HEK293 (cell line): Measurements from ENCODE around the gene TADA2B.

Experiments used
- CTCF ChIA-PET: fragments of 350-600 bp; formaldehyde crosslinking; extraction: SDS; loops from one replicate; lab custom pipeline; 2021; ENCODE audit warnings: antibody characterized with exemption; lab: Yijun Ruan, JAX
- POLR2A ChIA-PET: fragments of 300-600 bp; formaldehyde crosslinking; extraction: SDS; loops from one replicate; lab custom pipeline; 2020; ENCODE audit warnings: antibody characterized with exemption, inconsistent platforms; lab: Yijun Ruan, JAX
- H3K27ac ChIP-seq: fragments of 200-500 bp; sonication (Bioruptor generic); 2 replicates; pipeline ENCODE4 v1.5.1; 2014; ENCODE audit warnings: low read depth, low read length, control low read depth, inconsistent platforms; ENCODE audit errors: extremely low read depth
- H3K36me3 ChIP-seq, 2 experiments: fragments of 200-500 bp in 1 of 2; sonication (Bioruptor generic) in 1 of 2; 1 replicate in 1 of 2; 2 replicates in 1 of 2; pipeline ENCODE4 v1.5.1; 2014 to 2017; ENCODE audit warnings: inconsistent platforms in 2 of 2, low read length in 2 of 2; ENCODE audit not compliant: control insufficient read depth in 2 of 2, insufficient read depth in 1 of 2
- H3K4me1 ChIP-seq: fragments of 200-500 bp; sonication (Bioruptor generic); 2 replicates; pipeline ENCODE4 v1.5.1; 2014; ENCODE audit warnings: mild to moderate bottlenecking, low read length, inconsistent platforms; ENCODE audit not compliant: control insufficient read depth, insufficient read depth
- H3K4me3 ChIP-seq: 2 replicates; pipeline ENCODE4 v1.5.1; 2011; ENCODE audit warnings: low read depth, mild to moderate bottlenecking, control low read depth, low read length, moderate library complexity
- H3K9me3 ChIP-seq: fragments of 200-500 bp; sonication (Bioruptor generic); 2 replicates; pipeline ENCODE4 v1.5.1; 2014; ENCODE audit warnings: low read depth, low read length, inconsistent platforms; ENCODE audit not compliant: control insufficient read depth, insufficient read depth
- SCRT2 ChIP-seq: fragments of 450-650 bp; formaldehyde crosslinking; IDR thresholded peaks from 2 replicates; pipeline ENCODE4 v1.5.1; 2016; ENCODE audit warnings: missing biosample characterization, missing genetic modification characterization
- ZFP3 ChIP-seq: fragments of 450-650 bp; formaldehyde crosslinking; IDR thresholded peaks from 2 replicates; pipeline ENCODE4 v1.5.1; 2016; ENCODE audit warnings: low read depth, missing biosample characterization, missing genetic modification characterization
- ZNF174 ChIP-seq: fragments of 450-650 bp; formaldehyde crosslinking; IDR thresholded peaks from 2 replicates; pipeline ENCODE4 v1.5.0; 2017; ENCODE audit warnings: missing biosample characterization, mild to moderate bottlenecking, missing genetic modification characterization
- ZNF23 ChIP-seq: fragments of 450-650 bp; formaldehyde crosslinking; IDR thresholded peaks from 2 replicates; pipeline ENCODE4 v1.5.1; 2016; ENCODE audit warnings: missing biosample characterization, missing genetic modification characterization, borderline replicate concordance
- ZNF248 ChIP-seq: fragments of 450-650 bp; formaldehyde crosslinking; IDR thresholded peaks from 2 replicates; pipeline ENCODE4 v1.5.1; 2017; ENCODE audit warnings: missing biosample characterization, missing genetic modification characterization
- ZNF423 ChIP-seq: fragments of 450-650 bp; formaldehyde crosslinking; IDR thresholded peaks from 2 replicates; pipeline ENCODE4 v1.5.1; 2016; ENCODE audit warnings: missing biosample characterization, missing genetic modification characterization
- ZNF510 ChIP-seq: fragments of 450-650 bp; formaldehyde crosslinking; IDR thresholded peaks from 2 replicates; pipeline ENCODE4 v1.5.1; 2018; ENCODE audit warnings: mild to moderate bottlenecking, missing genetic modification characterization, missing biosample characterization; ENCODE audit not compliant: insufficient replicate concordance
- ZNF530 ChIP-seq: fragments of 450-650 bp; formaldehyde crosslinking; IDR thresholded peaks from 2 replicates; pipeline ENCODE4 v1.5.1; 2016; ENCODE audit warnings: low read depth, missing biosample characterization, missing genetic modification characterization
- ZNF629 ChIP-seq: fragments of 450-650 bp; formaldehyde crosslinking; IDR thresholded peaks from 2 replicates; pipeline ENCODE4 v1.5.1; 2017; ENCODE audit warnings: missing biosample characterization, missing genetic modification characterization
- ZNF658 ChIP-seq: fragments of 450-650 bp; formaldehyde crosslinking; IDR thresholded peaks from 2 replicates; pipeline ENCODE4; 2016; ENCODE audit warnings: missing biosample characterization, missing genetic modification characterization
- ZNF701 ChIP-seq: fragments of 450-650 bp; formaldehyde crosslinking; IDR thresholded peaks from 2 replicates; pipeline ENCODE4 v1.5.1; 2016; ENCODE audit warnings: missing biosample characterization, missing genetic modification characterization
- ZNF776 ChIP-seq: fragments of 450-650 bp; formaldehyde crosslinking; IDR thresholded peaks from 2 replicates; pipeline ENCODE4 v1.5.0; 2017; ENCODE audit warnings: missing biosample characterization, missing genetic modification characterization, borderline replicate concordance
- ZSCAN23 ChIP-seq: fragments of 450-650 bp; formaldehyde crosslinking; IDR thresholded peaks from 2 replicates; pipeline ENCODE4 v1.5.1; 2016; ENCODE audit warnings: missing biosample characterization, missing genetic modification characterization
- ZXDB ChIP-seq: fragments of 450-650 bp; formaldehyde crosslinking; IDR thresholded peaks from 2 replicates; pipeline ENCODE4 v1.5.1; 2016; ENCODE audit warnings: missing biosample characterization, missing genetic modification characterization
- TF ChIP-seq, protein P1 (sequence below): fragments of 450-650 bp; formaldehyde crosslinking; conservative IDR thresholded peaks from 2 replicates; pipeline ENCODE4 v1.5.1; 2016; ENCODE audit warnings: low read depth, missing biosample characterization, missing genetic modification characterization
- TF ChIP-seq, protein P2 (sequence below): fragments of 450-650 bp; formaldehyde crosslinking; IDR thresholded peaks from 2 replicates; pipeline ENCODE4 v1.5.0; 2017; ENCODE audit warnings: missing biosample characterization, missing genetic modification characterization, borderline replicate concordance
- TF ChIP-seq, protein P3 (sequence below): fragments of 450-650 bp; formaldehyde crosslinking; IDR thresholded peaks from 2 replicates; pipeline ENCODE4 v1.5.1; 2017; ENCODE audit warnings: missing biosample characterization, missing genetic modification characterization

TADA2B gene

DNA sequence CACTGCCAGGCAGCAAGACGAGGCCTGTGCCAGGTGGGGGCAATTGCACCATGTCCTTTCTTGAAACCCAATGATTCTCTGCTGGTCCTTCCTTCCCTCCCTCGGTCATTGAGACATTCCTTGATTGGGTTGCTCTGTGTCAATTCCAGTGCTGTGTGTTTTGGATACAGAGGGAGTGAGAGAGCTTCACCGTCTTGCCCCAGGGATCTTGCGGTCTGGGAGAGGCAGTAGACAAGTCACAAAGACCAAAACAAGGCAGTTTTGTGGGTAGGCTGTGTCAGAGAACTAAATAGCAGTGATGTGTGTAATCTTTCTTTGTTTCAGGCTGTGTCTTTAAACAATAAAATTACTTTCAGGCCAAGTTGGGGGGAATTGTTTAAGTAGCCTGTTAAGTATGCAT lies 38.8 kb upstream of the TADA2B start:
- no peak overlapping the region for H3K4me3 ChIP-seq
- H3K36me3 ChIP-seq: peaks cover 0 to 84% of the 10 kb centered on the region in 2 experiments; a peak in 2 of 3 replicates
- POLR2A ChIA-PET: interaction anchor here (0.6 kb wide), 1 partner anchor 91 kb away, joined by 3 read pairs; no protein-coding TSS in a partner anchor
- H3K4me1 ChIP-seq: no peaks in the 10 kb centered on the region
- TF ChIP-seq ZNF423 (tag by site-specific recombination): no peak
- no peak for TF ChIP-seq ZNF530 (tag by site-specific recombination)
- TF ChIP-seq, protein P1, sequence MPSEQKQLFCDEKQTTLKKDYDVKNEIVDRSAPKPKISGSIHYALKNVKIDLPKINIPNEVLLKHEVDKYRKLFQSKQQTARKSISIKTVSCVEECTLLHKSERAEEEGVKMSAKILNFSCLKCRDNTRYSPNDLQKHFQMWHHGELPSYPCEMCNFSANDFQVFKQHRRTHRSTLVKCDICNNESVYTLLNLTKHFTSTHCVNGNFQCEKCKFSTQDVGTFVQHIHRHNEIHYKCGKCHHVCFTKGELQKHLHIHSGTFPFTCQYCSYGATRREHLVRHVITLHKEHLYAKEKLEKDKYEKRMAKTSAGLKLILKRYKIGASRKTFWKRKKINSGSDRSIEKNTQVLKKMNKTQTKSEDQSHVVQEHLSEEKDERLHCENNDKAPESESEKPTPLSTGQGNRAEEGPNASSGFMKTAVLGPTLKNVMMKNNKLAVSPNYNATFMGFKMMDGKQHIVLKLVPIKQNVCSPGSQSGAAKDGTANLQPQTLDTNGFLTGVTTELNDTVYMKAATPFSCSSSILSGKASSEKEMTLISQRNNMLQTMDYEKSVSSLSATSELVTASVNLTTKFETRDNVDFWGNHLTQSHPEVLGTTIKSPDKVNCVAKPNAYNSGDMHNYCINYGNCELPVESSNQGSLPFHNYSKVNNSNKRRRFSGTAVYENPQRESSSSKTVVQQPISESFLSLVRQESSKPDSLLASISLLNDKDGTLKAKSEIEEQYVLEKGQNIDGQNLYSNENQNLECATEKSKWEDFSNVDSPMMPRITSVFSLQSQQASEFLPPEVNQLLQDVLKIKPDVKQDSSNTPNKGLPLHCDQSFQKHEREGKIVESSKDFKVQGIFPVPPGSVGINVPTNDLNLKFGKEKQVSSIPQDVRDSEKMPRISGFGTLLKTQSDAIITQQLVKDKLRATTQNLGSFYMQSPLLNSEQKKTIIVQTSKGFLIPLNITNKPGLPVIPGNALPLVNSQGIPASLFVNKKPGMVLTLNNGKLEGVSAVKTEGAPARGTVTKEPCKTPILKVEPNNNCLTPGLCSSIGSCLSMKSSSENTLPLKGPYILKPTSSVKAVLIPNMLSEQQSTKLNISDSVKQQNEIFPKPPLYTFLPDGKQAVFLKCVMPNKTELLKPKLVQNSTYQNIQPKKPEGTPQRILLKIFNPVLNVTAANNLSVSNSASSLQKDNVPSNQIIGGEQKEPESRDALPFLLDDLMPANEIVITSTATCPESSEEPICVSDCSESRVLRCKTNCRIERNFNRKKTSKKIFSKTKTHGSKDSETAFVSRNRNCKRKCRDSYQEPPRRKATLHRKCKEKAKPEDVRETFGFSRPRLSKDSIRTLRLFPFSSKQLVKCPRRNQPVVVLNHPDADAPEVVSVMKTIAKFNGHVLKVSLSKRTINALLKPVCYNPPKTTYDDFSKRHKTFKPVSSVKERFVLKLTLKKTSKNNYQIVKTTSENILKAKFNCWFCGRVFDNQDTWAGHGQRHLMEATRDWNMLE (tag by site-specific recombination): no peak
- no peak for TF ChIP-seq ZNF701 (tag by site-specific recombination)
- no peak for TF ChIP-seq ZNF629
- H3K9me3 ChIP-seq: no peaks in the 10 kb centered on the region
- H3K27ac ChIP-seq: no peak overlapping the region
- CTCF ChIA-PET: interaction anchor here (0.7 kb wide), 1 partner anchor 166 kb away, joined by 5 read pairs; no protein-coding TSS in a partner anchor

DNA sequence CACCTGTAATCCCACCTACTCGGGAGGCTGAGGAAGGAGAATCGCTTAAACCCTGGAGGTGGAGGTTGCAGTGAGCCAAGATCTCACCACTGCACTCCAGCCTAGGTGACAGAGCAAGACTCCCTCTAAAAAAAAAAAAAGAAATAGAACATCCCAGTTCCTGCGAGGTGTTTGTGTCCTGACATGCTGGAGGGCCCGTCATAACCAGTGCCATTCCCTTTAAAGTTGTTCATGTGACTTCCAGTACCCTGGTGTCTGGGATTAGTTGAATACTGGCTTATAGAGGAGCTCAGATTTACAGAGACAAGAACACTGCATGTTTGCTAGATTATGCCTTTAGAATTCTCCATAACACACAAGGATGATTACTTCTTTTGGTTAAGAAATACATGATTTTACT lies 37.6 kb upstream of the TADA2B start:
- H3K4me3 ChIP-seq: no peak overlapping the region
- peaks cover 0 to 84% of the 10 kb centered on the region in 2 experiments; a peak in 2 of 3 replicates for H3K36me3 ChIP-seq
- no peak for TF ChIP-seq ZNF776 (tag by site-specific recombination)
- TF ChIP-seq ZNF510 (tag by site-specific recombination): no peak
- TF ChIP-seq, protein P2, sequence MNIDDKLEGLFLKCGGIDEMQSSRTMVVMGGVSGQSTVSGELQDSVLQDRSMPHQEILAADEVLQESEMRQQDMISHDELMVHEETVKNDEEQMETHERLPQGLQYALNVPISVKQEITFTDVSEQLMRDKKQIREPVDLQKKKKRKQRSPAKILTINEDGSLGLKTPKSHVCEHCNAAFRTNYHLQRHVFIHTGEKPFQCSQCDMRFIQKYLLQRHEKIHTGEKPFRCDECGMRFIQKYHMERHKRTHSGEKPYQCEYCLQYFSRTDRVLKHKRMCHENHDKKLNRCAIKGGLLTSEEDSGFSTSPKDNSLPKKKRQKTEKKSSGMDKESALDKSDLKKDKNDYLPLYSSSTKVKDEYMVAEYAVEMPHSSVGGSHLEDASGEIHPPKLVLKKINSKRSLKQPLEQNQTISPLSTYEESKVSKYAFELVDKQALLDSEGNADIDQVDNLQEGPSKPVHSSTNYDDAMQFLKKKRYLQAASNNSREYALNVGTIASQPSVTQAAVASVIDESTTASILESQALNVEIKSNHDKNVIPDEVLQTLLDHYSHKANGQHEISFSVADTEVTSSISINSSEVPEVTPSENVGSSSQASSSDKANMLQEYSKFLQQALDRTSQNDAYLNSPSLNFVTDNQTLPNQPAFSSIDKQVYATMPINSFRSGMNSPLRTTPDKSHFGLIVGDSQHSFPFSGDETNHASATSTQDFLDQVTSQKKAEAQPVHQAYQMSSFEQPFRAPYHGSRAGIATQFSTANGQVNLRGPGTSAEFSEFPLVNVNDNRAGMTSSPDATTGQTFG (tag by site-specific recombination): no peak
- no peak for TF ChIP-seq ZXDB
- no peak for TF ChIP-seq ZNF23 (tag by site-specific recombination)
- no peak for TF ChIP-seq ZNF248 (tag by site-specific recombination)
- no peak for TF ChIP-seq ZFP3
- TF ChIP-seq ZSCAN23: no peak
- no peak for TF ChIP-seq ZNF174 (tag by site-specific recombination)
- TF ChIP-seq, all 188 proteins: peak for 0
- Histone ChIP-seq H3K9me3 (no peaks in the 10 kb centered on the region), H3K4me1 (no peaks in the 10 kb centered on the region), H3K27ac (no peak overlapping the region)
- CTCF ChIA-PET: no interaction called here
- POLR2A ChIA-PET: no interaction called here

DNA sequence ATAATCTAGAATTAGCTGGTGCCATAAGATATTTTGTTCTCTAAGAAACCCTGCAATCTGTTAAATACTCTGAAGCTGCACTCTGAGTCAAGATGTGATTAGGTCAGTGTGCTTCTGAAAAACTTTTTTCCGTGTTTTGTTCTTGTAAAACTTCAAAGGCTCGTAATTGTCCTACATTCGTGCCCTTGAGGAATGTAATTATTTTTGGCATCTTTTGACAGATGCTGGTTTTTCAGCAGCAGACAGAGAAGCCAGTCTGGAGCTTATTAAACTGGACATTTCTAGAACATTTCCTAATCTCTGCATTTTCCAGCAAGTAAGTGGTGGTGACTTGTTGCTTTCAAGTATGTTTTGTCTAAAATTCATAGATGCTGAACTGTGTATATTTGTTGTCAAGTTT lies 36.8 kb upstream of the TADA2B start:
- Histone ChIP-seq H3K9me3 (no peaks in the 10 kb centered on the region), H3K36me3 (peaks cover 0 to 84% of the 10 kb centered on the region in 2 experiments; a peak in 2 of 3 replicates), H3K27ac (no peak overlapping the region), H3K4me3 (no peak overlapping the region), H3K4me1 (no peaks in the 10 kb centered on the region)
- TF ChIP-seq SCRT2 (tag by site-specific recombination): peak; percentile 36; the same call in 1 of the 2 replicates
- TF ChIP-seq ZNF658: no peak
- TF ChIP-seq, protein P3, sequence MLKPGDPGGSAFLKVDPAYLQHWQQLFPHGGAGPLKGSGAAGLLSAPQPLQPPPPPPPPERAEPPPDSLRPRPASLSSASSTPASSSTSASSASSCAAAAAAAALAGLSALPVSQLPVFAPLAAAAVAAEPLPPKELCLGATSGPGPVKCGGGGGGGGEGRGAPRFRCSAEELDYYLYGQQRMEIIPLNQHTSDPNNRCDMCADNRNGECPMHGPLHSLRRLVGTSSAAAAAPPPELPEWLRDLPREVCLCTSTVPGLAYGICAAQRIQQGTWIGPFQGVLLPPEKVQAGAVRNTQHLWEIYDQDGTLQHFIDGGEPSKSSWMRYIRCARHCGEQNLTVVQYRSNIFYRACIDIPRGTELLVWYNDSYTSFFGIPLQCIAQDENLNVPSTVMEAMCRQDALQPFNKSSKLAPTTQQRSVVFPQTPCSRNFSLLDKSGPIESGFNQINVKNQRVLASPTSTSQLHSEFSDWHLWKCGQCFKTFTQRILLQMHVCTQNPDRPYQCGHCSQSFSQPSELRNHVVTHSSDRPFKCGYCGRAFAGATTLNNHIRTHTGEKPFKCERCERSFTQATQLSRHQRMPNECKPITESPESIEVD (tag by site-specific recombination): peak; percentile 34; the same call in 1 of the 2 replicates
- CTCF ChIA-PET: no interaction called here
- POLR2A ChIA-PET: no interaction called here
